CD4-positive, alpha-beta T cell treated with Interleukin-17A for 1 hour (primary cell): ENCODE measurements around the gene FGFBP3.

Experiments
- DNase-seq: peaks from one replicate; pipeline ENCODE4 v3.0.0-alpha.2; 2020

Gene FGFBP3

DNA sequence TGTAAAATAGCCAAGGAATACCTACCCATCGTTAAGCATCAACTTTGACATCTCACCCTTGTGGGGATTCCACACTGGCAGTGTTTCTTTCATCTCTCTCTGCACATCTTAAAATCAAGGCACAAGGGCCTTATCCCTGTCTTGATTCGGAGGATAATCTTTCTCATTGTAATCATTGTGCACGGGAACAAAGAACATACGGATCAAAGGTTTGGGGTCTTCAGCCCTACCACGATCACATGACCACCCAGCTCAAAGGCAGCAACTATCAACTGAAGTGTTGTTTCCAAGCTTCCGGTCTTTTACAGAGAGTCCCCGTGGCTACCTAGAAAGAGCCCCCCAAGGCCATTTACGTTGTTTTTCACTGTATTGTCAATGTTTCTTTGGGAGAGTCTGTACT, 11.9 kb downstream of the FGFBP3 start:
- no peak for DNase-seq

- DNase-seq: no peak
Measured at GRCh38 chr10:91896212-91896756, 13.0 kb downstream of the FGFBP3 start.

GRCh38 chr10:91894261-91894685, 15.0 kb downstream of the FGFBP3 start:
- peak; percentile 13 for DNase-seq

- DNase-seq: no peak
Measured at GRCh38 chr10:91893051-91893450, 16.2 kb downstream of the FGFBP3 start.

- no peak for DNase-seq
Measured at GRCh38 chr10:91891125-91892001, 17.9 kb downstream of the FGFBP3 start.

GRCh38 chr10:91887272-91888076, 21.8 kb downstream of the FGFBP3 start:
- peak; percentile 17 for DNase-seq

GRCh38 chr10:91886954-91887271, 22.4 kb downstream of the FGFBP3 start:
- no peak for DNase-seq

DNA sequence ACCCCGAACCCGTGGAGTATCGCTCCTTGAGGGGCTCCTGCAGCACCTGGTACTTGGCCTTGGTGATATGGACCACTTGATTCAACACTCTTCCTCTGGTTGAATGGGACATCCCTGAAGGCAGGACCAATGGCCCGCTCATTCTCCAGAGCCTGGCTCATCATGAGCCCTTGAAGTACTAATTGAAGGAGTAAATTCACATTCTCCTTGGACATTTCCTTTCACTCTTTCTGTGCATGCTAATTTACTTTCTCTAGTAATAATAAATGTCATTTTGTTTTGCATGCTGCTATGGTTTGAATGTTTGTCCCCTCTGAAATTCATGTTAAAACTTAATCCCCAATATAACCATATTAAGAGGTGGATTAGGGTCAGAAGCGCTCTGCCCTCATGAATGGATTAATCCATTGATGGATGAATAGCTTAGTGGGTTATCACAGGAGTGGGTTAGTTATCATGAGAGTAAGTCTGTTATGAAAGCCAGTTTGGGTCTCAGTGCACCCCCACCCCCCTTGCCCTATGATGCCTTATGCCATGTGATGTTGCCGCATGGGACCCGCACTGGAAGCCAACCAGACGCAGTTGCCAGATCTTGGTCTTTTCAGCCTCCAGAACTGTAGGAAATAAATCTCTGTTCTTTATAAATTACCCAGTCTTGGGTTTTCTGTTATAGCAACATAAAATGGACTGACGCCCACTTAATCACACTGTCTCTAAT, 23.8 kb downstream of the FGFBP3 start:
- no peak for DNase-seq

GRCh38 chr10:91884536-91884935, 24.8 kb downstream of the FGFBP3 start:
- DNase-seq: no peak

DNA sequence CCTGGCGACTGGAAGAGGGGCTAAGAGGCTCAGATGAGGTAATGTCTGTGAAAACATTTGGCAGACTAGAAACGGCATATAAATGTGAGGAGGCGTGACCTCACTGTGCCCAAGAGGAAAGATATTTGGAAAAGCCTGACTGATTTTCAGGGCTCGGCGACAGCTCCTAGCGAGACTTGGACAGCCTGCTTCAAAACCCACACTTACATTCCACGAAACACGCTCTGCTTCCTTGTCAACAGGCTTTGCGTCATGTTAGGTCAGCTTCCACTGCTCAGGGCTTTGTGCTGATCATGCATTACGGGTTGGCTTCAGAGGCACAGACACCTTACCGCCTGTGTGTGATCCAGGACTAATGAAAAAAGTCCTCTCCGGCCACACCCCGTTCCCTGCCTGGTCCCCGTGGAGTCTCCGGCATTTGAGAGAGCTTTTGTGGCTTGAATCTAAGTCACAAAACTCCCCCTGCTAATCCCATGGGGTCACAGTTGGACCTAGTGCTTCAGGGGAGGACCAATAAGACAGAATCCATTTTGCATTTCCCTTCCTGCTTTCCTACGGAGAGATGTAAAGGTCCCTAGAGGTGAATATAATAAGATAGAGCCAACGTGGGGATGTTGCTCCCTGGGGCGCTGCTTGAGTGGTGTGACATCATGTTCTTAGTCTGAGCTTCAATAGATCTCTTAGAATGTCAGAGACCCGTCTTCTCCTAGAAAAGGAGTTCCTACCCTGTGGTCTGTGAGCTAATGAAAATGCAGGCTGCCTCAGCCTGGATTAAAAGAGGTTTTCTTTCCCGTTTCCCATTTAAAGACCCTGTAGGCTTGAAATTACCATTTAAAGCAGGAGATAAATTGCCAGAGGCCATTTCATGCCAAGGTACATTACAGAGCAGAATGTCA, 25.5 kb downstream of the FGFBP3 start:
- no peak for DNase-seq

DNA sequence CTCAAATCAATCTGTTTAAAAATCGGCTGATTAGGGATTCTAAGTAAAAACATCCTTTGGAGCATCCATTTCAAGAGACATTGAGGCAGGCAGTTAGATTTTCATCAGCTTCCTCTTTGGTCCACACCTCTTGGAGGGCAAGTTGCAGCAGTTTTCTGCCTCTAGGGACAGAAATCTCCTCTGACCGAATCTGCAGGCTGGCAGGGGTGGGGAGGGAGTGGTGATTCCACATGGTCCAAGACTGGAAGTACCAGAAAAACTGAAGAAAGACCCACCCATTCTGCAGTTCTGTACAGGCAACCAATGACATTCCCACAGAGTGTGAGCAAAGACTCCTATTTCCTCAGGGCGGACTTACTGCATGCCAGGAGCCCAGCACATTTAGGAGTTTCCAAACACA, 29.0 kb downstream of the FGFBP3 start:
- no peak for DNase-seq

GRCh38 chr10:91879515-91880170, 29.6 kb downstream of the FGFBP3 start:
- no peak for DNase-seq

- no peak for DNase-seq
Measured at GRCh38 chr10:91875779-91876178, 33.5 kb downstream of the FGFBP3 start.

DNA sequence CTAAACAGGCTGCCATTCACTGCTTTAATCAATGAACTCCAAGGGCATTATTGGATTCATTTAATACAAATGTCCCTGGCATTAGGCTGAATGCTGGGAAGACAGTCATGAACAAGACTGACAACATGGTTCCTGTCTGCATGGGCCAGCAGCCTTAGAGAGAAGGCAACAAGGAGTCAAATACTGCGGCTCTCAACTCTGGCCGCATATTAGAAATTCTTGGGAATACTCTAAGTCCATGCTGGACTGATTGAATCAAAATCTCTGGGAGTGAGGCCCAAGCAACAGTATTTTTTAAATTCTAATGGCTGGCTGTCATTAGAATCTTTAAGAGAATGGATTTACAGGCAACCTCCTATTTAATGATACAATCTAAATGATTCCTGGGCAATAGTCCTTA, 34.1 kb downstream of the FGFBP3 start:
- no peak for DNase-seq

DNA sequence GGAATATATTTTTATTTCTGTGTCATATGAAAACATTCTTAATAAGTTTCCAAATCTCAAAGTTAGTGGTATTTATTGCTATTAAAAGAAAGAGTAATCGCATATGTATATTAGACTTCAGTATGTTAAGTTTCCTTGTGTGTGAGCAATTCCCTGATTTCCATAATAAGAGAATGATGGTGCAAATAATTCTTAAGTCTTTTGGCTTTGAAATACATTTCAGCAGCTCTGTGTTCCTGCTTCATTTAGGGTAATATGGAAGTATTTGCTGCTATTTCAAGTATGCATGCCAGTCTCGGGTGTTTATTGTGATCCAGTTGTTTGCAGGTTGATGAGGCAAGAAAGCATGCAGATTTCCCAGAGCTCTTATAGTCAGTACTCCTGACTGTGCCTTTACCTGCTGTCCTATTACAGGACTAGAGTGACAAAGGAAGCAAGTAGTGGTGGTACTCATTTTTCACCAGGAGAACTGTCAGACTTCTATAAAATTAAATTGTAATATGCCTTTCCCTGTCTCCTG, 43.7 kb downstream of the FGFBP3 start:
- DNase-seq: no peak

- DNase-seq: no peak
Measured at GRCh38 chr10:91864744-91865143, 44.5 kb downstream of the FGFBP3 start.

GRCh38 chr10:91864099-91864498, 45.2 kb downstream of the FGFBP3 start:
- DNase-seq: no peak

- no peak for DNase-seq
Measured at GRCh38 chr10:91860885-91861284, 48.4 kb downstream of the FGFBP3 start.

GRCh38 chr10:91856637-91857036, 52.6 kb downstream of the FGFBP3 start:
- DNase-seq: peak; percentile 4
